Esophagus squamous epithelium (tissue), 5 donors: ENCODE results near the gene HDAC8. TPM values are rescaled to one million over a fixed set of nuclear protein-coding genes. Genes with fewer than 3 reads are reported as not detected.
A peak's percentile ranks its signal among the peaks of the same experiment; 100 is the strongest.

ENCODE experiments used
- DNase-seq: peaks from one replicate; lab custom pipeline; 2025; lab: John Stamatoyannopoulos, UW
- H3K27ac ChIP-seq, 4 donors: fragments of 200-600 bp; sonication (generic); one replicate each; pipeline ENCODE4 v1.5.1; 2016 to 2019; ENCODE audit warnings: mild to moderate bottlenecking in 1 of 4
- H3K27me3 ChIP-seq, 4 donors: fragments of 200-600 bp; sonication (generic); 1 replicate in 3 of 4; 2 replicates in 1 of 4; pipeline versions ENCODE4 v1.5.1 to v1.6.0; 2017 to 2021; ENCODE audit warnings: antibody characterized with exemption in 1 of 4
- H3K36me3 ChIP-seq, 3 donors: fragments of 200-600 bp; sonication (generic); one replicate each; pipeline ENCODE4 v1.5.1; 2016 to 2019
- H3K4me1 ChIP-seq, 3 donors: fragments of 200-600 bp; sonication (generic); one replicate each; pipeline ENCODE4 v1.5.1; 2017 to 2019
- H3K4me3 ChIP-seq, 4 donors: fragments of 200-600 bp; sonication (generic); 1 replicate in 3 of 4; 2 replicates in 1 of 4; pipeline ENCODE4 v1.5.1; 2016 to 2019; ENCODE audit warnings: mild to moderate bottlenecking in 2 of 4, moderate library complexity in 1 of 4
- H3K9me3 ChIP-seq, 3 donors: fragments of 200-600 bp; sonication (generic); one replicate each; pipeline ENCODE4 v1.5.1; 2016 to 2019
- POLR2A ChIP-seq, 4 donors: fragments of 450-650 bp; IDR thresholded peaks; one replicate each; pipeline ENCODE4 v1.6.1; 2017; ENCODE audit warnings: antibody characterized with exemption in 4 of 4, mild to moderate bottlenecking in 4 of 4, moderate library complexity in 3 of 4
- WGBS, 2 donors: methylation state at CpG; one replicate each; pipeline ENCODE4 v1.1.5; 2018; 5-methylcytosine and 5-hydroxymethylcytosine counted together
- intact Hi-C: fragments of 100-400 bp; cut with DNase I; formaldehyde crosslinking; loops from one replicate; pipeline ENCODE4 v1.15.0; 2022
- total RNA-seq, 4 donors: library from RNA; depleted of rRNA; stranded (reverse); fragments of >200 nt; gene quantifications; one replicate each; pipeline ENCODE4 v1.1.0, GENCODE V29; 2016
- TF ChIP-seq, protein P1 (sequence below), 6 experiments: fragments of 450-650 bp in 4 of 6; fragments of 200-600 bp in 2 of 6; sonication (generic) in 2 of 6; IDR thresholded peaks; one replicate each; pipeline ENCODE4 v1.5.1; 2016 to 2019; ENCODE audit warnings: antibody characterized with exemption in 6 of 6, mild to moderate bottlenecking in 4 of 6, moderate library complexity in 4 of 6
- donor health status: DM: yes; HTN: yes; CAD: no.

The HDAC8 gene
- total RNA-seq, 4 donors from 2014 or later: 16.8 to 26.9 (median 18.0) TPM

GRCh38 chrX:72312311-72312940 is 260.2 kb downstream of the HDAC8 start:
- WGBS, 2 donors: 50 to 87% methylated on average over 1 to 3 of the region's 14 CpGs
- TF ChIP-seq, protein P1, sequence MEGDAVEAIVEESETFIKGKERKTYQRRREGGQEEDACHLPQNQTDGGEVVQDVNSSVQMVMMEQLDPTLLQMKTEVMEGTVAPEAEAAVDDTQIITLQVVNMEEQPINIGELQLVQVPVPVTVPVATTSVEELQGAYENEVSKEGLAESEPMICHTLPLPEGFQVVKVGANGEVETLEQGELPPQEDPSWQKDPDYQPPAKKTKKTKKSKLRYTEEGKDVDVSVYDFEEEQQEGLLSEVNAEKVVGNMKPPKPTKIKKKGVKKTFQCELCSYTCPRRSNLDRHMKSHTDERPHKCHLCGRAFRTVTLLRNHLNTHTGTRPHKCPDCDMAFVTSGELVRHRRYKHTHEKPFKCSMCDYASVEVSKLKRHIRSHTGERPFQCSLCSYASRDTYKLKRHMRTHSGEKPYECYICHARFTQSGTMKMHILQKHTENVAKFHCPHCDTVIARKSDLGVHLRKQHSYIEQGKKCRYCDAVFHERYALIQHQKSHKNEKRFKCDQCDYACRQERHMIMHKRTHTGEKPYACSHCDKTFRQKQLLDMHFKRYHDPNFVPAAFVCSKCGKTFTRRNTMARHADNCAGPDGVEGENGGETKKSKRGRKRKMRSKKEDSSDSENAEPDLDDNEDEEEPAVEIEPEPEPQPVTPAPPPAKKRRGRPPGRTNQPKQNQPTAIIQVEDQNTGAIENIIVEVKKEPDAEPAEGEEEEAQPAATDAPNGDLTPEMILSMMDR (IDR thresholded peaks at IDR 0.05): no peak
- no peak for TF ChIP-seq POLR2A (IDR thresholded peaks at IDR 0.05)
- Histone ChIP-seq H3K36me3 (no peaks in the 10 kb centered on the region), H3K27ac (no peak overlapping the region), H3K27me3 (peaks cover 0 to 19% (median 10%) of the 10 kb centered on the region in 4 donors), H3K9me3 (no peaks in the 10 kb centered on the region), H3K4me1 (peaks cover 6 to 22% (median 7%) of the 10 kb centered on the region in 3 donors), H3K4me3 (no peak overlapping the region)
- DNase-seq: no peak
- intact Hi-C loops: no loop called here

GRCh38 chrX:72309297-72310071 is 263.2 kb downstream of the HDAC8 start:
- TF ChIP-seq, protein P1 (IDR thresholded peaks at IDR 0.05): no peak
- TF ChIP-seq POLR2A (IDR thresholded peaks at IDR 0.05): no peak
- Histone ChIP-seq H3K4me1 (peaks cover 20 to 44% (median 21%) of the 10 kb centered on the region in 3 donors), H3K9me3 (no peaks in the 10 kb centered on the region), H3K36me3 (no peaks in the 10 kb centered on the region), H3K27me3 (peaks cover 0 to 45% (median 23%) of the 10 kb centered on the region in 4 donors), H3K4me3 (peak overlapping the region in 3 of 4 donors; percentile 25 to 67 (median 33)), H3K27ac (no peak overlapping the region)
- no peak for DNase-seq
- 35 to 50% methylated on average over 4 to 8 of the region's 15 CpGs for WGBS, 2 donors
- intact Hi-C loops: no loop called here

DNA sequence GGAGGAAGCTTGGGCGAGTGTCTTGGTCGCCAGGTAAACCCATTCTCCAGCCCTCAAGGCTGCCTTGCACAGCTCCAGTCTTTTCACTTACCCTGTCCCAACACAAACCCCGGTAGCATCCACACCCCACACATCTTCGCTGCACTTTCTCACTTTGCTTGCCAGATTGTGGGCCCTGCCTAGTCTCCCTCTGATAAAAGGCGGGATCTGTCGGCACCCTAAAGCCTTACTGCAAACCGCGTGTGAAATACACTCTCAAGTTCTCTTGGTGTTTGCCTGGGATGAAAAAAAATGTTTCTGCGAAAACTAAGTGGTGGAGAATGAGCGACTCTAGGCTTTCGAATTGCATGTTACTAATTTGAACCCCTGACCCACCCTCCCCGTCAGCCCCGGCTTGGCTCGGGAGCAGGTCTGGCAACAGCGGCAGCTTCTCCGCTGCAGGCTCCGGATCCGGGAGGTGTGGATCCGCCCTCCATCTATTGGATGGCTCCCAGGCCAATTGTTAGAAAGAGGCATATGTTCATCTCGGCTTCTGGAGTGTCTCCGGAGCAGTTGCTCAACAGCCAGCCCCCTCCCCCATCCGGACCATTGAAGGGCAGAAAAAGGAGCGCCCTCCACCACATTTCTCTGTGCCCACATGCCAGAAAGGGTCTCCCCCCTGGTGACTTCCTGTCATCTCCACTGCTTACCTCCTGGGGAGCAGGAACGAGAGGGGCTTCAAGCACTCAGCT is 263.9 kb downstream of the HDAC8 start:
- H3K36me3 ChIP-seq: no peaks in the 10 kb centered on the region
- H3K27ac ChIP-seq: no peak overlapping the region
- 9 to 12% methylated on average over 8 to 18 of the region's 24 CpGs for WGBS, 2 donors
- TF ChIP-seq POLR2A (IDR thresholded peaks at IDR 0.05): no peak
- TF ChIP-seq, protein P1 (IDR thresholded peaks at IDR 0.05): no peak
- no peaks in the 10 kb centered on the region for H3K9me3 ChIP-seq
- H3K4me1 ChIP-seq: peaks cover 20 to 44% (median 21%) of the 10 kb centered on the region in 3 donors
- peaks cover 0 to 53% (median 25%) of the 10 kb centered on the region in 4 donors for H3K27me3 ChIP-seq
- intact Hi-C loops: no loop called here
- no peak for DNase-seq
- H3K4me3 ChIP-seq: peak overlapping the region in 3 of 4 donors; percentile 25 to 67 (median 33)

GRCh38 chrX:72308209-72308565 is 264.5 kb downstream of the HDAC8 start:
- TF ChIP-seq, protein P1 (IDR thresholded peaks at IDR 0.05): no peak
- no peak for TF ChIP-seq POLR2A (IDR thresholded peaks at IDR 0.05)
- no peaks in the 10 kb centered on the region for H3K36me3 ChIP-seq
- peak overlapping the region in 3 of 4 donors; percentile 25 to 67 (median 33) for H3K4me3 ChIP-seq
- no peak overlapping the region for H3K27ac ChIP-seq
- WGBS, 2 donors: 8 to 25% methylated on average over 7 of the region's 11 CpGs
- DNase-seq: no peak
- H3K9me3 ChIP-seq: no peaks in the 10 kb centered on the region
- intact Hi-C loops: no loop called here
- H3K27me3 ChIP-seq: peaks cover 0 to 58% (median 27%) of the 10 kb centered on the region in 4 donors
- H3K4me1 ChIP-seq: peaks cover 20 to 44% (median 21%) of the 10 kb centered on the region in 3 donors
